HCT116 (cell line): ENCODE data around the gene PPP2R5C. TPM values are rescaled to one million over a fixed set of nuclear protein-coding genes. Genes with fewer than 3 reads are reported as not detected.

ENCODE experiments used
- ATAC-seq: fragments of 200-7000 bp; cut with Tn5 transposase; 2 replicates; pipeline ENCODE4 v1.9.1; 2020; ENCODE audit warnings: mild to moderate bottlenecking, moderate library complexity
- BruUV-seq: library from RNA; stranded (reverse); fragments of 400-500 nt; replicated peaks from 2 replicates; lab custom pipeline; 2021; lab: Mats Ljungman, UMichigan
- CTCF ChIA-PET: fragments of 300-600 bp; sonication (Branson Sonifier 250); formaldehyde crosslinking; loops from one replicate; lab custom pipeline; 2021; ENCODE audit warnings: antibody characterized with exemption; lab: Charles Lee
- POLR2A ChIA-PET: fragments of 300-600, 350-600 bp; sonication (Branson Sonifier 250); formaldehyde crosslinking; loops from one replicate; lab custom pipeline; 2021; ENCODE audit warnings: antibody characterized with exemption; lab: Charles Lee
- RAD21 ChIA-PET, 2 experiments: fragments of 300-600 bp; sonication (Branson Sonifier 250); formaldehyde crosslinking; loops; one replicate each; lab custom pipeline; 2023; ENCODE audit warnings: low total read pairs in 2 of 2; ENCODE audit not compliant: uncharacterized antibody in 2 of 2, unreplicated experiment in 2 of 2, low non-redundant PET in 1 of 2; lab: Charles Lee
- DNase-seq: peaks from one replicate; pipeline ENCODE4 v3.0.0-alpha.2; 2010; ENCODE audit warnings: low read depth, low spot score
- H2AFZ ChIP-seq: fragments of 200-600 bp; shearing (Covaris generic), sonication (generic); 2 replicates; pipeline ENCODE4 v1.6.1; 2017; ENCODE audit warnings: low read depth, mixed run types, mixed read lengths, antibody characterized with exemption, low read length; ENCODE audit not compliant: poor library complexity, severe bottlenecking
- H3K27ac ChIP-seq: 2 replicates; pipeline ENCODE4 v1.5.1; 2012; ENCODE audit warnings: low read depth, low read length
- H3K27me3 ChIP-seq: fragments of 200-600 bp; sonication (generic); 2 replicates; pipeline ENCODE4 v1.6.1; 2016; ENCODE audit warnings: mixed run types, low read length, mixed read lengths; ENCODE audit not compliant: insufficient read depth
- H3K36me3 ChIP-seq, 2 experiments: fragments of 200-500 bp in 1 of 2; fragments of 200-600 bp in 1 of 2; sonication (Bioruptor generic) in 1 of 2; sonication (generic) in 1 of 2; 2 replicates each; pipeline versions ENCODE4 v1.5.1 to v1.6.1; 2014 to 2016; ENCODE audit warnings: low read length in 2 of 2, inconsistent platforms in 1 of 2, mixed read lengths in 1 of 2, mixed run types in 1 of 2; ENCODE audit not compliant: insufficient read depth in 2 of 2, control insufficient read depth in 1 of 2
- H3K4me1 ChIP-seq, 2 experiments: fragments of 200-600 bp in 1 of 2; sonication (generic) in 1 of 2; 2 replicates each; pipeline versions ENCODE4 v1.5.1 to v1.6.1; 2012 to 2017; ENCODE audit warnings: low read length in 2 of 2, inconsistent platforms in 1 of 2, mild to moderate bottlenecking in 1 of 2, mixed read lengths in 1 of 2, mixed run types in 1 of 2, moderate library complexity in 1 of 2; ENCODE audit not compliant: insufficient read depth in 2 of 2, control insufficient read depth in 1 of 2
- H3K4me2 ChIP-seq: fragments of 200-600 bp; sonication (generic); 2 replicates; pipeline ENCODE4 v1.6.1; 2017; ENCODE audit warnings: mixed run types, low read length, mixed read lengths
- H3K4me3 ChIP-seq, 2 experiments: fragments of 200-600 bp in 1 of 2; sonication (generic) in 1 of 2; replicated peaks in 1 of 2; 2 replicates each; pipeline ENCODE4 v1.5.1; 2011 to 2016; ENCODE audit warnings: low read length in 2 of 2, control low read depth in 1 of 2, low read depth in 1 of 2, mild to moderate bottlenecking in 1 of 2, mixed read lengths in 1 of 2, mixed run types in 1 of 2
- H3K79me2 ChIP-seq: fragments of 200-600 bp; sonication (generic); 2 replicates; pipeline ENCODE4 v1.6.1; 2017; ENCODE audit warnings: mild to moderate bottlenecking, mixed run types, low read length, moderate library complexity, mixed read lengths; ENCODE audit not compliant: insufficient read depth
- H3K9ac ChIP-seq: fragments of 200-600 bp; sonication (generic); 2 replicates; pipeline ENCODE4 v1.6.1; 2016; ENCODE audit warnings: low read length, mixed read lengths
- H3K9me2 ChIP-seq: fragments of 200-600 bp; sonication (generic), shearing (Covaris generic); 2 replicates; pipeline ENCODE4 v1.6.1; 2017; ENCODE audit warnings: mixed run types, mild to moderate bottlenecking, moderate library complexity; ENCODE audit not compliant: insufficient read depth
- H3K9me3 ChIP-seq, 2 experiments: fragments of 200-500 bp in 1 of 2; fragments of 200-600 bp in 1 of 2; sonication (Bioruptor generic) in 1 of 2; sonication (generic) in 1 of 2; 2 replicates each; pipeline ENCODE4 v1.6.1; 2014 to 2017; ENCODE audit warnings: low read length in 2 of 2, mixed read lengths in 2 of 2, inconsistent platforms in 1 of 2, low read depth in 1 of 2, mild to moderate bottlenecking in 1 of 2, mixed run types in 1 of 2, moderate library complexity in 1 of 2; ENCODE audit not compliant: control insufficient read depth in 1 of 2, insufficient read depth in 1 of 2
- H4K20me1 ChIP-seq: fragments of 200-600 bp; sonication (generic), shearing (Covaris generic); 2 replicates; pipeline ENCODE4 v1.6.1; 2017; ENCODE audit warnings: mixed run types, mild to moderate bottlenecking, moderate library complexity; ENCODE audit not compliant: insufficient read depth
- CBX3 ChIP-seq: IDR thresholded peaks from 2 replicates; pipeline ENCODE4 v1.6.1; 2012; ENCODE audit warnings: low read depth
- EGR1 ChIP-seq: IDR thresholded peaks from 2 replicates; pipeline ENCODE4 v1.6.1; 2012; ENCODE audit warnings: low read depth
- ELF1 ChIP-seq: IDR thresholded peaks from 2 replicates; pipeline ENCODE4 v1.6.1; 2012; ENCODE audit warnings: low read depth, borderline replicate concordance
- FOSL1 ChIP-seq: IDR thresholded peaks from 2 replicates; pipeline ENCODE4 v1.6.1; 2012; ENCODE audit warnings: low read depth
- JUND ChIP-seq: IDR thresholded peaks from 2 replicates; pipeline ENCODE4 v1.6.1; 2012
- MAX ChIP-seq: IDR thresholded peaks from 2 replicates; pipeline ENCODE4 v1.6.1; 2012
- REST ChIP-seq: IDR thresholded peaks from 2 replicates; pipeline ENCODE4 v1.6.1; 2012; ENCODE audit warnings: low read depth
- SIN3A ChIP-seq: IDR thresholded peaks from 2 replicates; pipeline ENCODE4 v1.6.1; 2012; ENCODE audit warnings: low read depth
- SP1 ChIP-seq: IDR thresholded peaks from 2 replicates; pipeline ENCODE4 v1.6.1; 2012; ENCODE audit warnings: low read depth
- SRF ChIP-seq: IDR thresholded peaks from 2 replicates; pipeline ENCODE4 v1.6.1; 2012; ENCODE audit warnings: low read depth
- TCF7L2 ChIP-seq: IDR thresholded peaks from 2 replicates; pipeline ENCODE4 v1.7.0; 2011; ENCODE audit warnings: borderline replicate concordance, inconsistent platforms; ENCODE audit not compliant: insufficient read depth, insufficient read length; ENCODE audit errors: extremely low read depth
- YY1 ChIP-seq: IDR thresholded peaks from 2 replicates; pipeline ENCODE4 v1.6.1; 2011; ENCODE audit warnings: low read length, low read depth, moderate library complexity, mild to moderate bottlenecking; ENCODE audit not compliant: insufficient replicate concordance; ENCODE audit errors: extremely low read depth
- ZFX ChIP-seq: fragments of 450-650 bp; IDR thresholded peaks from 2 replicates; pipeline ENCODE4 v1.6.1; 2017
- intact Hi-C: fragments of 100-400 bp; cut with micrococcal nuclease; formaldehyde crosslinking; loops from 2 replicates; pipeline ENCODE4 v1.10.0; 2022
- total RNA-seq: library from RNA; stranded (reverse); gene quantifications from one replicate; pipeline ENCODE4 v1.2.1, GENCODE V29; 2021; ENCODE audit not compliant: unreplicated experiment
- TF ChIP-seq, protein P1 (sequence below), 3 experiments: fragments of 200-600 bp in 1 of 3; sonication (generic) in 1 of 3; IDR thresholded peaks in 2 of 3; conservative IDR thresholded peaks in 1 of 3; 2 replicates each; pipeline ENCODE4 v1.5.1; 2012 to 2017; ENCODE audit warnings: low read depth in 2 of 3, low read length in 2 of 3, antibody characterized with exemption in 1 of 3, borderline replicate concordance in 1 of 3, control low read depth in 1 of 3, mild to moderate bottlenecking in 1 of 3, mixed read lengths in 1 of 3, mixed run types in 1 of 3, moderate library complexity in 1 of 3; ENCODE audit not compliant: insufficient read depth in 1 of 3
- TF ChIP-seq, protein P2 (sequence below): IDR thresholded peaks from 2 replicates; pipeline ENCODE4 v1.6.1; 2011; ENCODE audit warnings: mild to moderate bottlenecking, low read length, moderate library complexity; ENCODE audit not compliant: insufficient replicate concordance; ENCODE audit errors: extremely low read depth

Gene PPP2R5C
- total RNA-seq, 1 experiment from 2014 or later: 117 TPM

DNA sequence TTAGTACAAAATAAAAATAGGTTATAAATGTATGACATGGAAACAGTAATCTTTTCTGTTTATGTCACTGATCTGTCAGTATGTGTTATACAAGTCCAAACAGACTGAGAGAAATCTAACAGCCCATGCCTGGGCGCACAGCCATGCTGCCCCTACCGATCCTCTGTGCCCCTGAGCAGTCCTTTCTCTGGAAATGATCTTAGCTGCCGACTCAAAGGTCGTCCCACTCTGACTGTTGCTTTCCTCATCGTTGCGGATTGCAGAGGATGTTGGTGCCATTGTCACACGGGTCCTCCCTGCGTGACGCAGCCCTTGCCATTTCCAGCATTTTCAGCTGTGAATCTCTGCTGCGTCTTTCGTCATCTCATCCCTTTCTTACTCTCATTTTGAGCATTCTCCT is 119.9 kb downstream of the PPP2R5C start (continued):
- TF ChIP-seq, protein P1, sequence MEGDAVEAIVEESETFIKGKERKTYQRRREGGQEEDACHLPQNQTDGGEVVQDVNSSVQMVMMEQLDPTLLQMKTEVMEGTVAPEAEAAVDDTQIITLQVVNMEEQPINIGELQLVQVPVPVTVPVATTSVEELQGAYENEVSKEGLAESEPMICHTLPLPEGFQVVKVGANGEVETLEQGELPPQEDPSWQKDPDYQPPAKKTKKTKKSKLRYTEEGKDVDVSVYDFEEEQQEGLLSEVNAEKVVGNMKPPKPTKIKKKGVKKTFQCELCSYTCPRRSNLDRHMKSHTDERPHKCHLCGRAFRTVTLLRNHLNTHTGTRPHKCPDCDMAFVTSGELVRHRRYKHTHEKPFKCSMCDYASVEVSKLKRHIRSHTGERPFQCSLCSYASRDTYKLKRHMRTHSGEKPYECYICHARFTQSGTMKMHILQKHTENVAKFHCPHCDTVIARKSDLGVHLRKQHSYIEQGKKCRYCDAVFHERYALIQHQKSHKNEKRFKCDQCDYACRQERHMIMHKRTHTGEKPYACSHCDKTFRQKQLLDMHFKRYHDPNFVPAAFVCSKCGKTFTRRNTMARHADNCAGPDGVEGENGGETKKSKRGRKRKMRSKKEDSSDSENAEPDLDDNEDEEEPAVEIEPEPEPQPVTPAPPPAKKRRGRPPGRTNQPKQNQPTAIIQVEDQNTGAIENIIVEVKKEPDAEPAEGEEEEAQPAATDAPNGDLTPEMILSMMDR (IDR thresholded peaks at IDR 0.05 in 2 of 3, conservative IDR thresholded peaks at IDR 0.05 in 1 of 3; ENCODE audit: borderline replicate concordance in 1 of 3, insufficient read depth in 1 of 3, low read depth in 2 of 3, low read length in 2 of 3): no peak
- TF ChIP-seq MAX: no peak
- TF ChIP-seq SP1: no peak
- no peak for TF ChIP-seq JUND
- TF ChIP-seq ELF1: no peak

GRCh38 chr14:101882141-101882935 is 120.8 kb downstream of the PPP2R5C start:
- Histone ChIP-seq H3K4me3 (no peak overlapping the region), H4K20me1 (no peaks in the 10 kb centered on the region), H2AFZ (no peak overlapping the region), H3K4me2 (no peak overlapping the region), H3K4me1 (peaks cover 1 to 11% of the 10 kb centered on the region in 2 experiments), H3K36me3 (no peaks in the 10 kb centered on the region), H3K27me3 (no peaks in the 10 kb centered on the region), H3K79me2 (peaks cover 16% of the 10 kb centered on the region; the same call in 1 of the 2 replicates), H3K9ac (no peak overlapping the region), H3K27ac (no peak overlapping the region), H3K9me2 (no peaks in the 10 kb centered on the region), H3K9me3 (no peaks in the 10 kb centered on the region)
- CTCF ChIA-PET: no interaction called here
- intact Hi-C loops: no loop called here
- ATAC-seq: no peak
- BruUV-seq: no TSS peak
- RAD21 ChIA-PET: no interaction called here
- DNase-seq: no peak
- POLR2A ChIA-PET: no interaction called here
- no peak for TF ChIP-seq ZFX
- TF ChIP-seq TCF7L2: no peak
- TF ChIP-seq REST: no peak
- no peak for TF ChIP-seq MAX
- no peak for TF ChIP-seq SP1
- no peak for TF ChIP-seq SIN3A
- no peak for TF ChIP-seq EGR1
- no peak for TF ChIP-seq CBX3
- no peak for TF ChIP-seq YY1
- TF ChIP-seq, protein P2, sequence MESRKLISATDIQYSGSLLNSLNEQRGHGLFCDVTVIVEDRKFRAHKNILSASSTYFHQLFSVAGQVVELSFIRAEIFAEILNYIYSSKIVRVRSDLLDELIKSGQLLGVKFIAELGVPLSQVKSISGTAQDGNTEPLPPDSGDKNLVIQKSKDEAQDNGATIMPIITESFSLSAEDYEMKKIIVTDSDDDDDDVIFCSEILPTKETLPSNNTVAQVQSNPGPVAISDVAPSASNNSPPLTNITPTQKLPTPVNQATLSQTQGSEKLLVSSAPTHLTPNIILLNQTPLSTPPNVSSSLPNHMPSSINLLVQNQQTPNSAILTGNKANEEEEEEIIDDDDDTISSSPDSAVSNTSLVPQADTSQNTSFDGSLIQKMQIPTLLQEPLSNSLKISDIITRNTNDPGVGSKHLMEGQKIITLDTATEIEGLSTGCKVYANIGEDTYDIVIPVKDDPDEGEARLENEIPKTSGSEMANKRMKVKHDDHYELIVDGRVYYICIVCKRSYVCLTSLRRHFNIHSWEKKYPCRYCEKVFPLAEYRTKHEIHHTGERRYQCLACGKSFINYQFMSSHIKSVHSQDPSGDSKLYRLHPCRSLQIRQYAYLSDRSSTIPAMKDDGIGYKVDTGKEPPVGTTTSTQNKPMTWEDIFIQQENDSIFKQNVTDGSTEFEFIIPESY: no peak
- TF ChIP-seq ELF1: no peak
- TF ChIP-seq SRF: no peak
- TF ChIP-seq FOSL1: no peak
- TF ChIP-seq JUND: no peak
